Testis (tissue), 2 donors: Measurements from ENCODE around the gene CYB5R3.

Source experiments
- POLR2A ChIP-seq: fragments of 450-650 bp; IDR thresholded peaks from one replicate; pipeline ENCODE4 v1.6.1; 2017; ENCODE audit warnings: antibody characterized with exemption, mild to moderate bottlenecking, moderate library complexity
- TF ChIP-seq, protein P1 (sequence below), 3 experiments: fragments of 450-650 bp in 2 of 3; fragments of 200-600 bp in 1 of 3; sonication (generic) in 1 of 3; IDR thresholded peaks; one replicate each; pipeline ENCODE4 v1.5.1; 2016 to 2019; ENCODE audit warnings: antibody characterized with exemption in 3 of 3, mild to moderate bottlenecking in 2 of 3, moderate library complexity in 1 of 3

DNA sequence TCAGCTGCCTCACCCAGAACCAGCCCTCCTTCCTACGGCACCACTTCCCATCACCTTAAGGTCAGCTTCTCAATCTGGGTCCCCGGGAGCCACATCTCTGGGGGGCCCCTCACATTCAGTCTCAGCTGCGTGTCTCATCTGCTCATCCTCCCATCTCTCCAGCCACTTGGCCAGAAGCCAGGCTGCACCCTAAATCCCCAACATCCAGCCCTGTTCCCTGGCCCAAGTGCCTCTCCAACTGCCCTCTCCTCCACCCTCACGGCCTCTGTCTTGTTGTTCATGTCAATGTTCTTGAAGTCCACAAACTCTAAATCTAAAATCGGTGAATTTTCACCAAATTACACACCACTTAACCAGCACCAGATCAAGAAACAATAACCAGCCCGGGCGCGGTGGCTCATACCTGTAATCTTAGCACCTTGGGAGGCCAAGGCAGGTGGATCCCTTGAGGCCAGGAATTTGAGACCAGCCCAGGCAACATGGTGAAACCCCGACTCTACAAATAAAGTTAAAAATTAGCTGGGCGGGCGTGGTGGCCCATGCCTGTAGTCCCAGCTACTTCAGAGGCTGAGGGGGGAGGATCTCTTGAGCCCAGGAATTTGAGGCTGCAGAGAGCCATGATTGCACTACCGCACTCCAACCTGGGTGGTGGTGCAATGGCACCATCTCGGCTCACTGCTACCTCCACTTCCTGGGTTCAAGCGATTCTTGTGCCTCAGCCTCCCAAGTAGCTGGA lies 37.7 kb upstream of the CYB5R3 start:
- TF ChIP-seq POLR2A = no peak
- TF ChIP-seq, protein P1, sequence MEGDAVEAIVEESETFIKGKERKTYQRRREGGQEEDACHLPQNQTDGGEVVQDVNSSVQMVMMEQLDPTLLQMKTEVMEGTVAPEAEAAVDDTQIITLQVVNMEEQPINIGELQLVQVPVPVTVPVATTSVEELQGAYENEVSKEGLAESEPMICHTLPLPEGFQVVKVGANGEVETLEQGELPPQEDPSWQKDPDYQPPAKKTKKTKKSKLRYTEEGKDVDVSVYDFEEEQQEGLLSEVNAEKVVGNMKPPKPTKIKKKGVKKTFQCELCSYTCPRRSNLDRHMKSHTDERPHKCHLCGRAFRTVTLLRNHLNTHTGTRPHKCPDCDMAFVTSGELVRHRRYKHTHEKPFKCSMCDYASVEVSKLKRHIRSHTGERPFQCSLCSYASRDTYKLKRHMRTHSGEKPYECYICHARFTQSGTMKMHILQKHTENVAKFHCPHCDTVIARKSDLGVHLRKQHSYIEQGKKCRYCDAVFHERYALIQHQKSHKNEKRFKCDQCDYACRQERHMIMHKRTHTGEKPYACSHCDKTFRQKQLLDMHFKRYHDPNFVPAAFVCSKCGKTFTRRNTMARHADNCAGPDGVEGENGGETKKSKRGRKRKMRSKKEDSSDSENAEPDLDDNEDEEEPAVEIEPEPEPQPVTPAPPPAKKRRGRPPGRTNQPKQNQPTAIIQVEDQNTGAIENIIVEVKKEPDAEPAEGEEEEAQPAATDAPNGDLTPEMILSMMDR (IDR thresholded peaks at IDR 0.05) = no peak
